ENCODE results near the gene RNF212B. TPM values are rescaled to one million over a fixed set of nuclear protein-coding genes. Genes with fewer than 3 reads are reported as not detected.
"Not testable (repeated sequence)": the region's sequence is repeated elsewhere in the genome, so short reads cannot be mapped to it uniquely, and the experiment has no call there.

RNF212B gene
- total RNA-seq, 1 donor from 2014 or later = not detected

- Histone ChIP-seq H3K4me1 (no peaks in the 10 kb centered on the region), H3K27ac (replicated peaks) (no peak overlapping the region), H3K36me3 (no peaks in the 10 kb centered on the region), H3K4me3 (no peak overlapping the region), H3K27me3 (ENCODE audit: low read depth) (peaks cover 10% of the 10 kb centered on the region), H3K9me3 (replicated peaks) (peaks cover 10% of the 10 kb centered on the region)
- TF ChIP-seq, protein P1, sequence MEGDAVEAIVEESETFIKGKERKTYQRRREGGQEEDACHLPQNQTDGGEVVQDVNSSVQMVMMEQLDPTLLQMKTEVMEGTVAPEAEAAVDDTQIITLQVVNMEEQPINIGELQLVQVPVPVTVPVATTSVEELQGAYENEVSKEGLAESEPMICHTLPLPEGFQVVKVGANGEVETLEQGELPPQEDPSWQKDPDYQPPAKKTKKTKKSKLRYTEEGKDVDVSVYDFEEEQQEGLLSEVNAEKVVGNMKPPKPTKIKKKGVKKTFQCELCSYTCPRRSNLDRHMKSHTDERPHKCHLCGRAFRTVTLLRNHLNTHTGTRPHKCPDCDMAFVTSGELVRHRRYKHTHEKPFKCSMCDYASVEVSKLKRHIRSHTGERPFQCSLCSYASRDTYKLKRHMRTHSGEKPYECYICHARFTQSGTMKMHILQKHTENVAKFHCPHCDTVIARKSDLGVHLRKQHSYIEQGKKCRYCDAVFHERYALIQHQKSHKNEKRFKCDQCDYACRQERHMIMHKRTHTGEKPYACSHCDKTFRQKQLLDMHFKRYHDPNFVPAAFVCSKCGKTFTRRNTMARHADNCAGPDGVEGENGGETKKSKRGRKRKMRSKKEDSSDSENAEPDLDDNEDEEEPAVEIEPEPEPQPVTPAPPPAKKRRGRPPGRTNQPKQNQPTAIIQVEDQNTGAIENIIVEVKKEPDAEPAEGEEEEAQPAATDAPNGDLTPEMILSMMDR (IDR thresholded peaks at IDR 0.05; ENCODE audit: borderline replicate concordance) = no peak
- no peak for DNase-seq
- intact Hi-C loops (cut with micrococcal nuclease) = no loop called here
Observed at GRCh38 chr14:23217032-23218020, 20.4 kb upstream of the RNF212B start.

DNA sequence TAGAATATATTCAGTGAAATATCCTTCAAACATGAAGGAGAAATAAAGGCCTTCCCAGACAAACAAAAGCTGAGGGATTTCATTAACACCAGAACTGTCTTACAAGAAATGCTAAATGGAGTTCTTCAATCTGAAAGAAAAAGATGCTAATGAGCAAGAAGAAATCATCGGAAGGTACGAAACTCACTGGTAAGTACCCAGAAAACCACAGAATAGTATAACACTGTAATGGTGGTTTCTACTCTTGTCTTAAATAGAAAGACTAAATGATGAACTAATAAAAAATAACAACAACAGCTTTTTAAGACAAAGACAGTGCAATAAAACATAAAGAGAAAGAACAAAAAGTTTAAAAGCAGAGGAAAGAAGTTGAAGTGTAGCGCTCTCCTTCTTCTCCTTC lies 18.7 kb upstream of the RNF212B start:
- TF ChIP-seq, protein P1 (IDR thresholded peaks at IDR 0.05; ENCODE audit: borderline replicate concordance) = no peak
- intact Hi-C loops (cut with micrococcal nuclease) = no loop called here
- peaks cover 10% of the 10 kb centered on the region for H3K27me3 ChIP-seq (ENCODE audit: low read depth)
- H3K27ac ChIP-seq (replicated peaks) = no peak overlapping the region
- H3K4me3 ChIP-seq = no peak overlapping the region
- H3K4me1 ChIP-seq = no peaks in the 10 kb centered on the region
- H3K36me3 ChIP-seq = no peaks in the 10 kb centered on the region
- peaks cover 10% of the 10 kb centered on the region for H3K9me3 ChIP-seq (replicated peaks)
- DNase-seq = no peak

DNA sequence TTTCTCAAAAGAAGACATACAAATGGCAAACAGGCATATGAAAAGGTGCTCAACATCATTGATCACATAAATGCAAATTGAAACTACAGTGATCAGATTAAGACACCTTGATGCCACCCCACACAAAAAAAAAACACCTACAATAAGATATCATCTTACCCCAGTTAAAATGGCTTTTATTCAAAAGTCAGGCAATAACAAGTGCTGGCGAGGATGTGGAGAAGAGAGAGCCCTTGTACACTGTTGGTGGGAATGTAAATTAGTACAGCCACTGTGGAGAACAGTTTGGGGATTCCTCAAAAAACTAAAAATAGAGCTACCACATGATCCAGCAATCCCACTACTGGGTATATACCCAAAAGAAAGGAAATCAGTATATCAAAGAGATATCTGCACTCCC lies 12.8 kb upstream of the RNF212B start:
- intact Hi-C loops (cut with micrococcal nuclease); H3K9me3 ChIP-seq (replicated peaks); H3K4me1 ChIP-seq; DNase-seq; H3K36me3 ChIP-seq; H3K27me3 ChIP-seq (ENCODE audit: low read depth); H3K27ac ChIP-seq (replicated peaks); H3K4me3 ChIP-seq: not testable (repeated sequence)

GRCh38 chr14:23227566-23227965 lies 10.2 kb upstream of the RNF212B start:
- Histone ChIP-seq H3K4me1 (no peaks in the 10 kb centered on the region), H3K36me3 (no peaks in the 10 kb centered on the region), H3K4me3 (no peak overlapping the region), H3K27me3 (ENCODE audit: low read depth) (no peaks in the 10 kb centered on the region), H3K27ac (replicated peaks) (no peak overlapping the region), H3K9me3 (replicated peaks) (peaks cover 3% of the 10 kb centered on the region)
- TF ChIP-seq, protein P1 (IDR thresholded peaks at IDR 0.05; ENCODE audit: borderline replicate concordance) = no peak
- DNase-seq = no peak
- intact Hi-C loops (cut with micrococcal nuclease) = no loop called here

GRCh38 chr14:23228812-23229211 lies 8.9 kb upstream of the RNF212B start:
- intact Hi-C loops (cut with micrococcal nuclease) = no loop called here
- DNase-seq = no peak
- no peaks in the 10 kb centered on the region for H3K36me3 ChIP-seq

GRCh38 chr14:23232241-23232808 lies 5.4 kb upstream of the RNF212B start:
- H3K27ac ChIP-seq (replicated peaks); H3K4me3 ChIP-seq; H3K9me3 ChIP-seq (replicated peaks); H3K4me1 ChIP-seq; intact Hi-C loops (cut with micrococcal nuclease); DNase-seq; H3K36me3 ChIP-seq; H3K27me3 ChIP-seq (ENCODE audit: low read depth): not testable (repeated sequence)

More at GRCh38 chr14:23228812-23229211, 8.9 kb upstream of the RNF212B start:
- Histone ChIP-seq H3K9me3 (replicated peaks) (peaks cover 3% of the 10 kb centered on the region), H3K27me3 (ENCODE audit: low read depth) (no peaks in the 10 kb centered on the region), H3K4me3 (no peak overlapping the region), H3K27ac (replicated peaks) (no peak overlapping the region), H3K4me1 (no peaks in the 10 kb centered on the region)
- TF ChIP-seq, protein P1 (IDR thresholded peaks at IDR 0.05; ENCODE audit: borderline replicate concordance) = no peak
